ENCODE data around the gene MEIKIN.

GRCh38 chr5:131818001-131818724, 127.3 kb downstream of the MEIKIN start:
- TF ChIP-seq CTCF (IDR thresholded peaks at IDR 0.05): no peak
- TF ChIP-seq SIN3A (IDR thresholded peaks at IDR 0.05; ENCODE audit: borderline replicate concordance, insufficient read depth, low read depth, low read length): no peak
- TF ChIP-seq REST (IDR thresholded peaks at IDR 0.05; ENCODE audit: insufficient read depth in 1 of 2, low read depth in 2 of 2, low read length in 1 of 2): no peak

Data from Panc1 (cell line).